HepG2 (cell line): Measurements from ENCODE around the gene CHRNB4. TPM values are rescaled to one million over a fixed set of nuclear protein-coding genes. Genes with fewer than 3 reads are reported as not detected.

ENCODE experiments used
- ATAC-seq: fragments of 200-7000 bp; cut with Tn5 transposase; 3 replicates; pipeline ENCODE4 v1.9.1; 2020; ENCODE audit warnings: mild to moderate bottlenecking, moderate library complexity
- BruUV-seq: library from RNA; stranded (reverse); fragments of 400-500 nt; replicated peaks from 2 replicates; lab custom pipeline; 2021; lab: Mats Ljungman, UMichigan
- CTCF ChIA-PET: fragments of 300-600 bp; formaldehyde crosslinking; extraction: SDS; loops from one replicate; lab custom pipeline; 2021; ENCODE audit warnings: low total read pairs, inconsistent platforms, low intra/inter-chr PET ratio; lab: Yijun Ruan, JAX
- POLR2A ChIA-PET: fragments of 350-600 bp; sonication (Branson Sonifier 250); formaldehyde crosslinking; loops from one replicate; lab custom pipeline; 2020; ENCODE audit warnings: antibody characterized with exemption, inconsistent platforms; lab: Yijun Ruan, JAX
- DNase-seq: peaks from one replicate; pipeline ENCODE4 v3.0.0-alpha.2; 2015; ENCODE audit warnings: low spot score
- FAIRE-seq: peaks from 3 replicates; lab custom pipeline; 2011; peaks lifted over from hg19 to GRCh38; lab: Jason Lieb, UNC
- H2AFZ ChIP-seq: one replicate; pipeline ENCODE4 v1.6.1; 2011; ENCODE audit warnings: low read length, inconsistent platforms
- H3K27ac ChIP-seq: fragments of 300-600 bp; 3 replicates; pipeline ENCODE4 v1.8.0; 2011; ENCODE audit warnings: mixed run types, mild to moderate bottlenecking, mixed read lengths, low read length, inconsistent platforms; ENCODE audit not compliant: insufficient read depth; ENCODE audit errors: extremely low read length
- H3K27me3 ChIP-seq, 2 experiments: fragments of 200-600 bp in 1 of 2; 2 replicates in 1 of 2; 3 replicates in 1 of 2; pipeline versions ENCODE4 v1.6.0 to v1.8.0; 2011; ENCODE audit warnings: low read length in 2 of 2, mild to moderate bottlenecking in 2 of 2, moderate library complexity in 2 of 2, inconsistent platforms in 1 of 2; ENCODE audit not compliant: insufficient read depth in 2 of 2, control insufficient read depth in 1 of 2
- H3K36me3 ChIP-seq, 2 experiments: fragments of 200-600 bp in 1 of 2; replicated peaks in 1 of 2; 2 replicates in 1 of 2; 3 replicates in 1 of 2; pipeline versions ENCODE4 v1.5.1 to v1.8.0; 2011; ENCODE audit warnings: low read length in 2 of 2, inconsistent platforms in 1 of 2; ENCODE audit not compliant: insufficient read depth in 2 of 2, control insufficient read depth in 1 of 2
- H3K4me1 ChIP-seq: 2 replicates; pipeline ENCODE4 v1.5.1; 2012; ENCODE audit warnings: low read length, inconsistent platforms; ENCODE audit not compliant: insufficient read depth
- H3K4me2 ChIP-seq: 2 replicates; pipeline ENCODE4 v1.6.0; 2011; ENCODE audit warnings: low read depth, low read length, inconsistent platforms
- H3K4me3 ChIP-seq, 3 experiments: fragments of 200-600 bp in 1 of 3; sonication (generic), shearing (Covaris generic) in 1 of 3; replicated peaks in 1 of 3; 2 replicates each; pipeline ENCODE4 v1.5.1; 2011 to 2016; ENCODE audit warnings: low read length in 3 of 3, inconsistent platforms in 2 of 3, low read depth in 2 of 3, mild to moderate bottlenecking in 2 of 3, control low read depth in 1 of 3, mixed read lengths in 1 of 3; ENCODE audit not compliant: insufficient read depth in 1 of 3
- H3K79me2 ChIP-seq: one replicate; pipeline ENCODE4 v1.6.1; 2011; ENCODE audit warnings: low read length, inconsistent platforms; ENCODE audit not compliant: insufficient read depth
- H3K9ac ChIP-seq: 2 replicates; pipeline ENCODE4 v1.6.0; 2011; ENCODE audit warnings: mild to moderate bottlenecking, low read depth, low read length, inconsistent platforms; ENCODE audit not compliant: insufficient read depth
- H3K9me3 ChIP-seq: 2 replicates; pipeline ENCODE4 v1.5.1; 2012; ENCODE audit warnings: mild to moderate bottlenecking, low read length
- H4K20me1 ChIP-seq: 2 replicates; pipeline ENCODE4 v1.6.0; 2011; ENCODE audit warnings: inconsistent platforms, mild to moderate bottlenecking, low read length, moderate library complexity; ENCODE audit not compliant: insufficient read depth
- ARID5B ChIP-seq: IDR thresholded peaks from 2 replicates; pipeline ENCODE4 v1.4.0; 2020; ENCODE audit warnings: mild to moderate bottlenecking, missing genetic modification reagents
- DRAP1 ChIP-seq: IDR thresholded peaks from 2 replicates; pipeline ENCODE4 v1.6.1; 2016; ENCODE audit warnings: missing genetic modification reagents, missing compliant biosample characterization
- GATA4 ChIP-seq: sonication (generic); IDR thresholded peaks from 2 replicates; pipeline ENCODE4 v1.6.1; 2016; ENCODE audit warnings: antibody characterized with exemption, low read depth, borderline replicate concordance
- HIVEP1 ChIP-seq: sonication (generic); formaldehyde crosslinking; IDR thresholded peaks from 2 replicates; pipeline ENCODE4 v1.4.0; 2020; ENCODE audit warnings: mild to moderate bottlenecking, missing genetic modification reagents
- HMGXB4 ChIP-seq, 2 experiments: sonication (generic) in 1 of 2; formaldehyde crosslinking in 1 of 2; IDR thresholded peaks; 2 replicates each; pipeline versions ENCODE4 v1.4.0 to v1.6.1; 2018 to 2020; ENCODE audit warnings: missing genetic modification reagents in 2 of 2, borderline replicate concordance in 1 of 2, low read depth in 1 of 2, mild to moderate bottlenecking in 1 of 2, missing biosample characterization in 1 of 2
- HNF4G ChIP-seq, 2 experiments: sonication (generic) in 1 of 2; formaldehyde crosslinking in 1 of 2; IDR thresholded peaks; 2 replicates each; pipeline versions ENCODE4 v1.4.0 to v1.6.1; 2011 to 2020; ENCODE audit warnings: borderline replicate concordance in 2 of 2, low read depth in 2 of 2, mild to moderate bottlenecking in 2 of 2, low read length in 1 of 2, missing genetic modification reagents in 1 of 2, moderate library complexity in 1 of 2
- ZFP36 ChIP-seq: fragments of 150-350 bp; IDR thresholded peaks from 2 replicates; pipeline ENCODE4 v1.6.1; 2018; ENCODE audit warnings: borderline replicate concordance, low read length, low read depth; ENCODE audit not compliant: partially characterized antibody
- ZNF484 ChIP-seq: sonication (generic); formaldehyde crosslinking; IDR thresholded peaks from 2 replicates; pipeline ENCODE4 v1.5.1; 2020; ENCODE audit warnings: mild to moderate bottlenecking, low read depth, missing genetic modification reagents, borderline replicate concordance
- ZNF564 ChIP-seq: sonication (generic); formaldehyde crosslinking; IDR thresholded peaks from 2 replicates; pipeline ENCODE4 v1.8.1; 2023; ENCODE audit warnings: mild to moderate bottlenecking, missing genetic modification reagents
- WGBS: methylation state at CpG from one replicate; pipeline ENCODE4 v1.1.6; 2017; ENCODE audit warnings: low lambda C conversion rate; 5-methylcytosine and 5-hydroxymethylcytosine counted together
- in situ Hi-C: cut with HindIII; loops from 2 replicates; pipeline ENCODE4 v1.10.0; 2017; ENCODE audit warnings: low pct_unique_long_range_greater_than_20kb; ENCODE audit not compliant: extremely low pct_ligation_motif_present
- intact Hi-C: fragments of 100-400 bp; cut with micrococcal nuclease; formaldehyde crosslinking; loops from one replicate; pipeline ENCODE4 v1.10.0; 2022; ENCODE audit not compliant: unreplicated experiment
- polyA plus RNA-seq, 8 experiments: library from polyadenylated mRNA; depleted of rRNA in 3 of 8; stranded (reverse) in 7 of 8; unstranded in 1 of 8; fragments of >200 nt; fragmentation: Illumina TruSeq in 4 of 8; extraction: Trizol in 4 of 8; gene quantifications; 2 replicates each; pipeline versions ENCODE4 v1.2.1 to v1.2.3, GENCODE V29; 2011 to 2016; ENCODE audit warnings: low read depth in 4 of 8, missing spikeins in 1 of 8, mixed read lengths in 1 of 8; ENCODE audit not compliant: insufficient read depth in 1 of 8
- total RNA-seq, 5 experiments: library from RNA; depleted of rRNA; stranded (reverse); fragments of >200 nt; fragmentation: Illumina TruSeq; extraction: Trizol; gene quantifications; 2 replicates each; pipeline ENCODE4 v1.2.3, GENCODE V29; 2016; ENCODE audit warnings: low read depth in 1 of 5
- TF ChIP-seq, protein P1 (sequence below): sonication (generic); formaldehyde crosslinking; IDR thresholded peaks from 2 replicates; pipeline ENCODE4 v1.5.0; 2020; ENCODE audit warnings: missing genetic modification reagents, mild to moderate bottlenecking, borderline replicate concordance
- TF ChIP-seq, protein P2 (sequence below): sonication (generic); formaldehyde crosslinking; IDR thresholded peaks from 2 replicates; pipeline ENCODE4 v1.5.0; 2020; ENCODE audit warnings: mild to moderate bottlenecking, missing genetic modification reagents

Gene CHRNB4
- total and polyA plus RNA-seq, 2 of the 13 experiments (the other 11 are each of a cell fraction or from before 2014, with no cell fraction given), result not detected

DNA sequence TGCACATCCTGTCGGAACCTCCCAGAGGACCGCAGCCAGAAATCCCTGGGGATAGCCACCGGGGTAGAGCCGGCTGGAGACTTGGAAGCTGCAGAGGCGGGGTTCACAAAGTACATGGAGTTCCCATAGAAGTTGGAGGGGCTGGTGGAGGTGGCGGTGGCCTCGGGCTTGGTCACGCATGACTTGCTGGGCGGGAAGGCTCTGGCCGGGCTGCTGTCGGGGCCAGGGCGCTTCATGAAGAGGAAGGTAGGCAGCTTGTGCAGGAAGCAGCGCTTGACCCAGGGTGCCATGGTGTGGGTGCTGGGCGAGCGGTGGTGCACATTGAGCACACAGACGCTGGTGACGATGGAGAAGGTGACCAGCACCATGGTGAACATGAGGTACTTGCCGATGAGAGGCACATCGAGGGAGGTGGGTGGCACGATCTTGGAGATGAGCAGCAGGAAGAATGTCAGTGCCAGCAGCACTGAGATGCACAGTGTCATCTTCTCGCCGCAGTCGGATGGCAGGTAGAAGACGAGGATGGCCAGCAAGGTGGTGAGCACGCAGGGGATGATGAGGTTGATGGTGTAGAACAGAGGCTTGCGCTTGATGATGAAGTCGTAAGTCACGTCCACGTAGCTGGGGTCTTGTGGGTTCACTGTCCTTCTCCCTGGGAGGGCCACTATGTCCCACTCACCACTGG, 11.8 kb downstream of the CHRNB4 start:
- WGBS, result 52% methylated on average over 21 of the region's 29 CpGs
- CTCF ChIA-PET, result no interaction called here

More for the DNA sequence above, 11.8 kb downstream of the CHRNB4 start:
- peaks cover 10 to 56% of the 10 kb centered on the region in 2 experiments for H3K27me3 ChIP-seq
- in situ Hi-C loops, result no loop called here
- no peaks in the 10 kb centered on the region for H4K20me1 ChIP-seq
- H3K27ac ChIP-seq, result no peak overlapping the region
- no peaks in the 10 kb centered on the region for H3K79me2 ChIP-seq
- TF ChIP-seq ZNF564 (CRISPR knock-in tag) (no peak), DRAP1 (CRISPR knock-in tag) (no peak), HIVEP1 (CRISPR knock-in tag) (no peak), HNF4G (IDR thresholded peaks at IDR 0.05; ENCODE audit: borderline replicate concordance, low read depth, low read length) (no peak), HNF4G (CRISPR knock-in tag; IDR thresholded peaks at IDR 0.05; ENCODE audit: borderline replicate concordance, low read depth) (no peak), ARID5B (CRISPR knock-in tag) (no peak), ZFP36 (no peak), ZNF484 (no peak), GATA4 (no peak), HMGXB4 (CRISPR knock-in tag; IDR thresholded peaks at IDR 0.05; ENCODE audit: borderline replicate concordance in 1 of 2, low read depth in 1 of 2) (no peak)
- TF ChIP-seq, protein P1, sequence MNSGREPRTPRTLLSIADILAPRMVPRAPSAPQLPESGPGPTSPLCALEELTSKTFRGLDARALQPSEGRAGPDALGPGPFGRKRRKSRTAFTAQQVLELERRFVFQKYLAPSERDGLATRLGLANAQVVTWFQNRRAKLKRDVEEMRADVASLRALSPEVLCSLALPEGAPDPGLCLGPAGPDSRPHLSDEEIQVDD (CRISPR knock-in tag), result no peak
- TF ChIP-seq, protein P2, sequence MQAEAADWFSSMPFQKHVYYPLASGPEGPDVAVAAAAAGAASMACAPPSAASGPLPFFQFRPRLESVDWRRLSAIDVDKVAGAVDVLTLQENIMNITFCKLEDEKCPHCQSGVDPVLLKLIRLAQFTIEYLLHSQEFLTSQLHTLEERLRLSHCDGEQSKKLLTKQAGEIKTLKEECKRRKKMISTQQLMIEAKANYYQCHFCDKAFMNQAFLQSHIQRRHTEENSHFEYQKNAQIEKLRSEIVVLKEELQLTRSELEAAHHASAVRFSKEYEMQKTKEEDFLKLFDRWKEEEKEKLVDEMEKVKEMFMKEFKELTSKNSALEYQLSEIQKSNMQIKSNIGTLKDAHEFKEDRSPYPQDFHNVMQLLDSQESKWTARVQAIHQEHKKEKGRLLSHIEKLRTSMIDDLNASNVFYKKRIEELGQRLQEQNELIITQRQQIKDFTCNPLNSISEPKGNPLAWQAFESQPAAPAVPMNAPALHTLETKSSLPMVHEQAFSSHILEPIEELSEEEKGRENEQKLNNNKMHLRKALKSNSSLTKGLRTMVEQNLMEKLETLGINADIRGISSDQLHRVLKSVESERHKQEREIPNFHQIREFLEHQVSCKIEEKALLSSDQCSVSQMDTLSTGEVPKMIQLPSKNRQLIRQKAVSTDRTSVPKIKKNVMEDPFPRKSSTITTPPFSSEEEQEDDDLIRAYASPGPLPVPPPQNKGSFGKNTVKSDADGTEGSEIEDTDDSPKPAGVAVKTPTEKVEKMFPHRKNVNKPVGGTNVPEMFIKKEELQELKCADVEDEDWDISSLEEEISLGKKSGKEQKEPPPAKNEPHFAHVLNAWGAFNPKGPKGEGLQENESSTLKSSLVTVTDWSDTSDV (CRISPR knock-in tag), result no peak
- POLR2A ChIA-PET, result no interaction called here
- FAIRE-seq (no peak), ATAC-seq (no peak), DNase-seq (no peak)
- H3K9ac ChIP-seq, result no peak overlapping the region
- intact Hi-C loops, result no loop called here
- H3K4me2 ChIP-seq, result no peak overlapping the region
- H3K4me1 ChIP-seq, result no peaks in the 10 kb centered on the region
- H3K9me3 ChIP-seq, result no peaks in the 10 kb centered on the region
- H2AFZ ChIP-seq, result no peak overlapping the region
- H3K4me3 ChIP-seq, result no peak overlapping the region
- BruUV-seq, result no TSS peak
- H3K36me3 ChIP-seq, result no peaks in the 10 kb centered on the region
